DND-41 (cell line): ENCODE measurements around the gene IFNAR1.
A peak's percentile ranks its signal among the peaks of the same experiment; 100 is the strongest.

Source experiments
- ATAC-seq: fragments of 200-7000 bp; cut with Tn5 transposase; 3 replicates; pipeline ENCODE4 v1.9.1; 2021; ENCODE audit warnings: low read depth; ENCODE audit not compliant: insufficient read depth
- DNase-seq: peaks from one replicate; pipeline ENCODE4 v3.0.0-alpha.2; 2020
- H2AFZ ChIP-seq: 2 replicates; pipeline ENCODE4 v1.6.0; 2012; ENCODE audit warnings: low read depth, low read length
- H3K27ac ChIP-seq: 2 replicates; pipeline ENCODE4 v1.5.1; 2012; ENCODE audit warnings: low read length, inconsistent platforms
- H3K27me3 ChIP-seq: fragments of 200-600 bp; sonication (generic); 2 replicates; pipeline ENCODE4 v1.6.0; 2012; ENCODE audit warnings: low read length, mild to moderate bottlenecking, inconsistent platforms; ENCODE audit not compliant: insufficient read depth, poor library complexity
- H3K36me3 ChIP-seq: 2 replicates; pipeline ENCODE4 v1.5.1; 2012; ENCODE audit warnings: low read length, inconsistent platforms; ENCODE audit not compliant: insufficient read depth
- H3K4me1 ChIP-seq: 2 replicates; pipeline ENCODE4 v1.5.1; 2012; ENCODE audit warnings: mild to moderate bottlenecking, low read length; ENCODE audit not compliant: insufficient read depth
- H3K4me2 ChIP-seq: 2 replicates; pipeline ENCODE4 v1.6.0; 2012; ENCODE audit warnings: mild to moderate bottlenecking, moderate library complexity, low read length, inconsistent platforms; ENCODE audit not compliant: insufficient read depth
- H3K4me3 ChIP-seq, 2 experiments: fragments of 200-600 bp in 1 of 2; shearing (Covaris generic) in 1 of 2; 2 replicates each; pipeline ENCODE4 v1.5.1; 2012 to 2016; ENCODE audit warnings: inconsistent platforms in 2 of 2, low read length in 2 of 2, mild to moderate bottlenecking in 2 of 2, low read depth in 1 of 2, moderate library complexity in 1 of 2
- H3K79me2 ChIP-seq: 2 replicates; pipeline ENCODE4 v1.6.0; 2012; ENCODE audit warnings: low read length, inconsistent platforms; ENCODE audit not compliant: insufficient read depth
- H3K9ac ChIP-seq: 2 replicates; pipeline ENCODE4 v1.6.0; 2012; ENCODE audit warnings: low read depth, mild to moderate bottlenecking, inconsistent platforms, low read length, moderate library complexity
- H3K9me3 ChIP-seq: 2 replicates; pipeline ENCODE4 v1.5.1; 2012; ENCODE audit warnings: low read length, moderate library complexity, mild to moderate bottlenecking, inconsistent platforms; ENCODE audit not compliant: insufficient read depth, severe bottlenecking
- H4K20me1 ChIP-seq: 2 replicates; pipeline ENCODE4 v1.6.0; 2012; ENCODE audit warnings: low read length; ENCODE audit not compliant: insufficient read depth
- CTCF ChIP-seq: IDR thresholded peaks from 2 replicates; pipeline ENCODE4 v1.5.1; 2012; ENCODE audit warnings: borderline replicate concordance, low read length, moderate library complexity, mild to moderate bottlenecking; ENCODE audit not compliant: poor library complexity, severe bottlenecking; ENCODE audit errors: extremely low read depth
- EZH2 ChIP-seq: IDR thresholded peaks from 3 replicates; pipeline ENCODE4 v1.6.1; 2012; ENCODE audit warnings: borderline replicate concordance, low read depth, mild to moderate bottlenecking, moderate library complexity, low read length, inconsistent platforms; ENCODE audit not compliant: severe bottlenecking

IFNAR1 gene

GRCh38 chr21:33302055-33302454 lies 22.7 kb upstream of the IFNAR1 start:
- Histone ChIP-seq H3K79me2 (no peaks in the 10 kb centered on the region), H3K4me3 (peak overlapping the region in 1 of 2 experiments; percentile 2; a peak in 1 of 4 replicates), H4K20me1 (no peaks in the 10 kb centered on the region), H3K36me3 (no peaks in the 10 kb centered on the region), H3K4me2 (peak overlapping the region; percentile 36; the same call in 1 of the 2 replicates), H2AFZ (peak overlapping the region; percentile 31; the same call in 1 of the 2 replicates), H3K27ac (peak overlapping the region; percentile 87), H3K4me1 (peaks cover 78% of the 10 kb centered on the region), H3K27me3 (no peaks in the 10 kb centered on the region), H3K9me3 (no peaks in the 10 kb centered on the region), H3K9ac (peak overlapping the region; percentile 41)
- DNase-seq (no peak), ATAC-seq (no peak)
- TF ChIP-seq CTCF: no peak
- no peak for TF ChIP-seq EZH2

- H3K4me3 ChIP-seq: no peak overlapping the region
- H4K20me1 ChIP-seq: no peaks in the 10 kb centered on the region
- peak overlapping the region; percentile 87 for H3K27ac ChIP-seq
- DNase-seq: no peak
- no peak overlapping the region for H3K4me2 ChIP-seq
- H3K9me3 ChIP-seq: no peaks in the 10 kb centered on the region
- H3K36me3 ChIP-seq: no peaks in the 10 kb centered on the region
- H3K9ac ChIP-seq: no peak overlapping the region
- TF ChIP-seq EZH2: no peak
- no peaks in the 10 kb centered on the region for H3K79me2 ChIP-seq
- peaks cover 86% of the 10 kb centered on the region for H3K4me1 ChIP-seq
- ATAC-seq: no peak
- no peaks in the 10 kb centered on the region for H3K27me3 ChIP-seq
- H2AFZ ChIP-seq: no peak overlapping the region
Observed at GRCh38 chr21:33302796-33303195, 22.0 kb upstream of the IFNAR1 start.

GRCh38 chr21:33305344-33305671 lies 19.5 kb upstream of the IFNAR1 start:
- Histone ChIP-seq H3K4me2 (no peak overlapping the region), H3K36me3 (no peaks in the 10 kb centered on the region), H3K9ac (no peak overlapping the region), H4K20me1 (no peaks in the 10 kb centered on the region), H3K9me3 (no peaks in the 10 kb centered on the region), H2AFZ (no peak overlapping the region), H3K27me3 (no peaks in the 10 kb centered on the region), H3K79me2 (no peaks in the 10 kb centered on the region), H3K4me3 (no peak overlapping the region), H3K27ac (peak overlapping the region; percentile 58), H3K4me1 (peaks cover 97% of the 10 kb centered on the region)
- ATAC-seq (no peak), DNase-seq (peak; percentile 1)
- TF ChIP-seq EZH2: no peak
- no peak for TF ChIP-seq CTCF

- no peak overlapping the region for H2AFZ ChIP-seq
- H3K4me3 ChIP-seq: no peak overlapping the region
- H3K79me2 ChIP-seq: no peaks in the 10 kb centered on the region
- DNase-seq: no peak
- no peaks in the 10 kb centered on the region for H3K27me3 ChIP-seq
- no peak overlapping the region for H3K4me2 ChIP-seq
- H3K9me3 ChIP-seq: no peaks in the 10 kb centered on the region
- TF ChIP-seq EZH2 (no peak), CTCF (no peak)
- no peaks in the 10 kb centered on the region for H3K36me3 ChIP-seq
- no peaks in the 10 kb centered on the region for H4K20me1 ChIP-seq
- no peak overlapping the region for H3K9ac ChIP-seq
- H3K27ac ChIP-seq: peak overlapping the region; percentile 44; the same call in 1 of the 2 replicates
- no peak for ATAC-seq
- peaks cover 91% of the 10 kb centered on the region for H3K4me1 ChIP-seq
Observed at GRCh38 chr21:33305938-33306337, 18.8 kb upstream of the IFNAR1 start.
